IMR-90 (cell line): ENCODE results near the gene GTF2A1. TPM values are rescaled to one million over a fixed set of nuclear protein-coding genes. Genes with fewer than 3 reads are reported as not detected.

Source experiments
- ATAC-seq: fragments of 200-7000 bp; cut with Tn5 transposase; 2 replicates; pipeline ENCODE4 v1.9.1; 2020; ENCODE audit warnings: low read depth, mild to moderate bottlenecking, moderate library complexity
- BruUV-seq: library from RNA; stranded (reverse); fragments of 400-500 nt; replicated peaks from 2 replicates; lab custom pipeline; 2021; lab: Mats Ljungman, UMichigan
- CTCF ChIA-PET: fragments of 300-600 bp; formaldehyde crosslinking; extraction: SDS; loops from one replicate; lab custom pipeline; 2021; ENCODE audit warnings: antibody characterized with exemption; lab: Yijun Ruan, JAX
- POLR2A ChIA-PET: fragments of 300-600 bp; sonication (Branson Sonifier 250); formaldehyde crosslinking; loops from one replicate; lab custom pipeline; 2022; ENCODE audit warnings: antibody characterized with exemption; ENCODE audit not compliant: unreplicated experiment; lab: Charles Lee
- DNase-seq: peaks from one replicate; pipeline ENCODE4 v3.0.0; 2013
- H2AFZ ChIP-seq: replicated peaks from 2 replicates; pipeline ENCODE3; 2013; ENCODE audit warnings: low read length, mild to moderate bottlenecking; ENCODE audit not compliant: poor library complexity
- H2AK5ac ChIP-seq: 2 replicates; pipeline ENCODE4 v1.6.1; 2013; ENCODE audit warnings: low read depth, low read length, inconsistent platforms
- H2AK9ac ChIP-seq: replicated peaks from 2 replicates; pipeline ENCODE3; 2013; ENCODE audit warnings: mild to moderate bottlenecking, low read depth, low read length, moderate library complexity; ENCODE audit not compliant: poor library complexity
- H2BK120ac ChIP-seq: 2 replicates; pipeline ENCODE4 v1.6.1; 2013; ENCODE audit warnings: low read depth, low read length, inconsistent platforms
- H2BK15ac ChIP-seq: 3 replicates; pipeline ENCODE4 v1.6.1; 2013; ENCODE audit warnings: low read depth, low read length, inconsistent platforms
- H2BK20ac ChIP-seq: 2 replicates; pipeline ENCODE4 v1.6.1; 2013; ENCODE audit warnings: low read depth, mild to moderate bottlenecking, inconsistent platforms, low read length, moderate library complexity
- H2BK5ac ChIP-seq: 2 replicates; pipeline ENCODE4 v1.6.1; 2013; ENCODE audit warnings: mild to moderate bottlenecking, low read depth, low read length, inconsistent platforms; ENCODE audit not compliant: poor library complexity, severe bottlenecking
- H3K14ac ChIP-seq: replicated peaks from 2 replicates; pipeline ENCODE4 v1.6.1; 2013; ENCODE audit warnings: low read depth, low read length, inconsistent platforms
- H3K18ac ChIP-seq: 2 replicates; pipeline ENCODE4 v1.6.1; 2013; ENCODE audit warnings: low read depth, low read length, control low read depth
- H3K23ac ChIP-seq: 2 replicates; pipeline ENCODE4 v1.6.1; 2013; ENCODE audit warnings: low read depth, low read length, inconsistent platforms
- H3K27ac ChIP-seq: 2 replicates; pipeline ENCODE4 v1.5.1; 2013; ENCODE audit warnings: mild to moderate bottlenecking, control low read depth, low read length; ENCODE audit not compliant: insufficient read depth
- H3K27me3 ChIP-seq: 2 replicates; pipeline ENCODE4 v1.6.1; 2013; ENCODE audit warnings: low read length; ENCODE audit not compliant: control insufficient read depth, insufficient read depth
- H3K36me3 ChIP-seq: 2 replicates; pipeline ENCODE4 v1.6.1; 2013; ENCODE audit warnings: low read length, mixed read lengths; ENCODE audit not compliant: control insufficient read depth, insufficient read depth
- H3K4ac ChIP-seq: 2 replicates; pipeline ENCODE4 v1.6.1; 2013; ENCODE audit warnings: low read depth, low read length, inconsistent platforms
- H3K4me1 ChIP-seq: 2 replicates; pipeline ENCODE4 v1.6.1; 2013; ENCODE audit warnings: low read length, mixed read lengths; ENCODE audit not compliant: control insufficient read depth, insufficient read depth
- H3K4me2 ChIP-seq: 2 replicates; pipeline ENCODE4 v1.6.1; 2013; ENCODE audit warnings: low read depth, mild to moderate bottlenecking, control low read depth, low read length, moderate library complexity
- H3K4me3 ChIP-seq: 2 replicates; pipeline ENCODE4 v1.5.1; 2013; ENCODE audit warnings: low read depth, mild to moderate bottlenecking, control low read depth, low read length, moderate library complexity; ENCODE audit not compliant: insufficient read depth
- H3K56ac ChIP-seq: 2 replicates; pipeline ENCODE4 v1.6.1; 2013; ENCODE audit warnings: low read length, inconsistent platforms; ENCODE audit not compliant: insufficient read depth; ENCODE audit errors: extremely low read depth
- H3K79me1 ChIP-seq, 2 experiments: 2 replicates each; pipeline ENCODE4 v1.6.1; 2013; ENCODE audit warnings: low read length in 2 of 2, inconsistent platforms in 1 of 2, low read depth in 1 of 2
- H3K9ac ChIP-seq: 2 replicates; pipeline ENCODE4 v1.6.1; 2013; ENCODE audit warnings: low read depth, low read length, control low read depth
- H3K9me1 ChIP-seq: 2 replicates; pipeline ENCODE4 v1.6.1; 2013; ENCODE audit warnings: low read length, inconsistent platforms; ENCODE audit not compliant: insufficient read depth
- H3K9me3 ChIP-seq: 2 replicates; pipeline ENCODE4 v1.6.1; 2013; ENCODE audit warnings: low read length; ENCODE audit not compliant: control insufficient read depth, insufficient read depth
- H4K20me1 ChIP-seq: 2 replicates; pipeline ENCODE4 v1.6.1; 2013; ENCODE audit warnings: low read length, inconsistent platforms; ENCODE audit not compliant: insufficient read depth
- H4K5ac ChIP-seq: 2 replicates; pipeline ENCODE4 v1.6.1; 2013; ENCODE audit warnings: mild to moderate bottlenecking, low read depth, low read length, control low read depth
- H4K8ac ChIP-seq, 2 experiments: 2 replicates each; pipeline ENCODE4 v1.6.1; 2013; ENCODE audit warnings: low read depth in 2 of 2, low read length in 2 of 2, control low read depth in 1 of 2, inconsistent platforms in 1 of 2
- H4K91ac ChIP-seq: 2 replicates; pipeline ENCODE4 v1.6.1; 2013; ENCODE audit warnings: low read depth, low read length, inconsistent platforms; ENCODE audit not compliant: insufficient read depth
- CEBPB ChIP-seq: IDR thresholded peaks from 2 replicates; pipeline ENCODE4 v1.6.1; 2012; ENCODE audit warnings: low read depth, low read length, improper control_type of control experiment
- MAFK ChIP-seq: IDR thresholded peaks from 2 replicates; pipeline ENCODE4 v1.6.1; 2012; ENCODE audit warnings: low read depth, low read length, improper control_type of control experiment
- WGBS, 2 experiments: methylation state at CpG; one replicate each; pipeline versions ENCODE4 v1.1.5 to v1.1.7; 2013; ENCODE audit warnings: missing lambda C conversion rate in 2 of 2; ENCODE audit not compliant: insufficient read length in 1 of 2; ENCODE audit errors: extremely low coverage in 2 of 2; 5-methylcytosine and 5-hydroxymethylcytosine counted together
- dilution Hi-C: fragments of 300-500 bp; cut with HindIII; formaldehyde crosslinking; loops from one replicate; pipeline ENCODE4 v1.14.3; 2018; ENCODE audit warnings: low sequenced_read_pairs; ENCODE audit not compliant: unreplicated experiment
- in situ Hi-C: fragments of 300-500 bp; cut with MboI; formaldehyde crosslinking; loops from 3 replicates; pipeline ENCODE4 v1.14.3; 2019; ENCODE audit warnings: low sequenced_read_pairs, inconsistent platforms, mixed read lengths
- intact Hi-C: fragments of 100-400 bp; cut with micrococcal nuclease; formaldehyde crosslinking; loops from 2 replicates; pipeline ENCODE4 v1.10.0; 2022
- polyA plus RNA-seq, 3 experiments: library from polyadenylated mRNA; depleted of rRNA; stranded (reverse); fragments of >200 nt; gene quantifications; 2 replicates each; pipeline ENCODE4 v1.2.3, GENCODE V29; 2012; ENCODE audit warnings: low replicate concordance in 1 of 3
- total RNA-seq: library from RNA; depleted of rRNA; stranded (reverse); fragments of >200 nt; gene quantifications from 2 replicates; pipeline ENCODE4 v1.2.3, GENCODE V29; 2012

The GTF2A1 gene
- total and polyA plus RNA-seq, 2 of the 4 experiments (the other 2 are of a cell fraction) = 16.0 to 60.4 TPM

GRCh38 chr14:81265636-81266169 lies 44.9 kb upstream of the GTF2A1 start:
- no TSS peak for BruUV-seq
- in situ Hi-C loops = no loop called here
- Histone ChIP-seq H4K20me1 (no peaks in the 10 kb centered on the region), H3K23ac (no peak overlapping the region), H2BK120ac (no peak overlapping the region), H4K91ac (no peak overlapping the region), H3K4ac (no peak overlapping the region), H2AK9ac (no peak overlapping the region), H3K56ac (no peak overlapping the region), H2AFZ (no peak overlapping the region), H3K14ac (no peak overlapping the region), H3K27me3 (no peaks in the 10 kb centered on the region; the same call in 1 of the 2 replicates), H3K4me1 (no peaks in the 10 kb centered on the region), H3K36me3 (no peaks in the 10 kb centered on the region), H3K79me1 (no peaks in the 10 kb centered on the region), H4K5ac (no peak overlapping the region), H2AK5ac (no peak overlapping the region), H3K9ac (no peak overlapping the region), H3K4me2 (no peak overlapping the region), H4K8ac (no peak overlapping the region), H3K9me1 (no peaks in the 10 kb centered on the region), H3K18ac (no peak overlapping the region), H2BK20ac (no peak overlapping the region), H3K27ac (no peak overlapping the region), H3K9me3 (no peaks in the 10 kb centered on the region), H2BK15ac (no peak overlapping the region), H2BK5ac (no peak overlapping the region), H3K4me3 (no peak overlapping the region)
- no CpG with 5 or more reads among the region's 3 CpGs for WGBS, 2 experiments
- ChIA-PET CTCF (interaction anchor here (1.0 kb wide), 1 partner anchor 188 kb away, joined by 4 read pairs; no protein-coding TSS in a partner anchor), POLR2A (no interaction called here)
- dilution Hi-C loops = no loop called here
- no peak for DNase-seq
- intact Hi-C loops = no loop called here
- TF ChIP-seq CEBPB (no peak), MAFK (no peak)
- no peak for ATAC-seq
